ENCODE data around the gene ANTKMT.

Gene ANTKMT

GRCh38 chr16:720990-721764, at the start of gene ANTKMT:
ANTKMT (plus strand) TSS chr16:721146; CDS start chr16:721275, 129 bp downstream.
- TF ChIP-seq, protein P1, sequence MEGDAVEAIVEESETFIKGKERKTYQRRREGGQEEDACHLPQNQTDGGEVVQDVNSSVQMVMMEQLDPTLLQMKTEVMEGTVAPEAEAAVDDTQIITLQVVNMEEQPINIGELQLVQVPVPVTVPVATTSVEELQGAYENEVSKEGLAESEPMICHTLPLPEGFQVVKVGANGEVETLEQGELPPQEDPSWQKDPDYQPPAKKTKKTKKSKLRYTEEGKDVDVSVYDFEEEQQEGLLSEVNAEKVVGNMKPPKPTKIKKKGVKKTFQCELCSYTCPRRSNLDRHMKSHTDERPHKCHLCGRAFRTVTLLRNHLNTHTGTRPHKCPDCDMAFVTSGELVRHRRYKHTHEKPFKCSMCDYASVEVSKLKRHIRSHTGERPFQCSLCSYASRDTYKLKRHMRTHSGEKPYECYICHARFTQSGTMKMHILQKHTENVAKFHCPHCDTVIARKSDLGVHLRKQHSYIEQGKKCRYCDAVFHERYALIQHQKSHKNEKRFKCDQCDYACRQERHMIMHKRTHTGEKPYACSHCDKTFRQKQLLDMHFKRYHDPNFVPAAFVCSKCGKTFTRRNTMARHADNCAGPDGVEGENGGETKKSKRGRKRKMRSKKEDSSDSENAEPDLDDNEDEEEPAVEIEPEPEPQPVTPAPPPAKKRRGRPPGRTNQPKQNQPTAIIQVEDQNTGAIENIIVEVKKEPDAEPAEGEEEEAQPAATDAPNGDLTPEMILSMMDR (conservative IDR thresholded peaks at IDR 0.05) = 0 out of 2 replicates have a peak, but pooled peaks have one; percentile 9
- H3K27ac ChIP-seq = peak within 1 kb of the TSS; percentile 93

GRCh38 chr16:671353-672131, 49.4 kb upstream of the ANTKMT start:
- no peak overlapping the region for H3K27ac ChIP-seq
- TF ChIP-seq, protein P1 (conservative IDR thresholded peaks at IDR 0.05) = no peak

GRCh38 chr16:672371-672770, 48.6 kb upstream of the ANTKMT start:
- TF ChIP-seq, protein P1 (conservative IDR thresholded peaks at IDR 0.05) = no peak
- H3K27ac ChIP-seq = no peak overlapping the region

- TF ChIP-seq, protein P1 (conservative IDR thresholded peaks at IDR 0.05) = no peak
- no peak overlapping the region for H3K27ac ChIP-seq
Measured at GRCh38 chr16:672851-673250, 48.1 kb upstream of the ANTKMT start.

DNA sequence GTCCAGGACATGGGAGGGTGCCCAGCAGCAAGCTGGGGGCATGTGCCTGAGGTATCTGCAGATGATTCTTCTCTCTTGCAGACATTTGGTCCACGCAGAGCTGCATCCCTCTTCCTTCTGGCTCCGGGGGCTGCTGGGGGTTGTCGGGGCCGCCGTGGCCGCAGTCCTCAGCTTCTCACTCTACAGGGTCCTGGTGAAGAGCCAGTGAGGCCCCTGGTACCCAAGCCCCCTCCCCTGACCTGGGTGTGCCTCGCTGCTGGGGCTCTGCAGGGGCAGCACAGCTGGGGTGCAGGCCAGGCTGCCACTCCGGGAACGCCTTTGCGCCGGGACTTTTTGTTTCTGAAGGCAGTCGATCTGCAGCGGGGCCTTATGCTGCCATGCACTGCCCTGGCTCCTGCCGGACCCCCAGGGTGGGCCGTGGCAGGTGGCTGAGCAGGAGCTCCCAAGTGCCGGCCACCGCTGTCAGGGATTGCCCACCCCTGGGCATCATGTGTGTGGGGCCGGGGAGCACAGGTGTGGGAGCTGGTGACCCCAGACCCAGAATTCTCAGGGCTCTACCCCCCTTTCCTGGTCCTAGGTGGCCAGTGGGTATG, 47.5 kb upstream of the ANTKMT start:
- no peak overlapping the region for H3K27ac ChIP-seq
- TF ChIP-seq, protein P1 (conservative IDR thresholded peaks at IDR 0.05) = no peak

DNA sequence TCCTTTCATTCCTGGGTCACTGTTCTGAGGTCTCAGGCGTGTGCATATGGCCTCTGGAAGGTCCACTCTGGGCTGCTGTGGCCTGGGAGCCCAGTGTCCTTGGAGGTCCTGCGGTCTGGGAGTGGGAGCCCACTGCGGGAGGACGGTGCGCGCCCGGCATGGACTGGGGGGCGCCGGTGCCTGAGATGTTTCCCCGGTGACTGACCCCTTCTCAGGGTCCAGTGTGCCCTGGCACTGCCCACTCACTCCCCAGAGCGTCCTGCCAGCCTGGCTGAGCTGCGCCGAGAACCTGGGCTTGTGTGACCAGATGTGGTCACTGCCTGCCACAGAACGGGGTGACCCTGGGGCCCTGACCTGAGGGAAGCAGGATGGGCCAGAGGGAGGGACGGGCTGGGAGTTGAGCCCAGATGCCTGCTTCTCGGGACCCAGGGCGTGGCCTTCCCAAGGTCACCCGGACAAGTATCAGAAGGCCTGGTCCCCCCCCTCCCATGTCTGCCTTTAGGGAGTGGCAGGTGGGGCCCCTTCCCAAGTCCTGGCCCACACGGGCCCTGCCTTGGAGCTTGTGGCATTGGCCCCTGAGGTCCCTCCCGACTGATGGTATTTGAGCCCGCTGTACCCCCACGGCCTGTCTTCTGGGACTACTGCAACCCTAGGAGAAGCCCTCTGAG, 46.6 kb upstream of the ANTKMT start:
- peak overlapping the region; percentile 62 for H3K27ac ChIP-seq

More for the DNA sequence above, 46.6 kb upstream of the ANTKMT start:
- TF ChIP-seq, protein P1 (conservative IDR thresholded peaks at IDR 0.05) = no peak
